HCT116 (cell line): Measurements from ENCODE around the gene MEPCE.

ENCODE experiments used
- ATF3 ChIP-seq: IDR thresholded peaks from 2 replicates; pipeline ENCODE4 v1.6.1; 2012
- CTCF ChIP-seq, 3 experiments: fragments of 200-600 bp in 1 of 3; sonication (generic) in 1 of 3; IDR thresholded peaks in 2 of 3; conservative IDR thresholded peaks in 1 of 3; 2 replicates each; pipeline ENCODE4 v1.5.1; 2012 to 2017; ENCODE audit warnings: low read depth in 2 of 3, low read length in 2 of 3, antibody characterized with exemption in 1 of 3, borderline replicate concordance in 1 of 3, control low read depth in 1 of 3, mild to moderate bottlenecking in 1 of 3, mixed read lengths in 1 of 3, mixed run types in 1 of 3, moderate library complexity in 1 of 3; ENCODE audit not compliant: insufficient read depth in 1 of 3
- EGR1 ChIP-seq: IDR thresholded peaks from 2 replicates; pipeline ENCODE4 v1.6.1; 2012; ENCODE audit warnings: low read depth
- MAX ChIP-seq: IDR thresholded peaks from 2 replicates; pipeline ENCODE4 v1.6.1; 2012
- POLR2A ChIP-seq: IDR thresholded peaks from 2 replicates; pipeline ENCODE4 v1.7.0; 2011; ENCODE audit warnings: borderline replicate concordance; ENCODE audit not compliant: insufficient read depth, insufficient read length; ENCODE audit errors: extremely low read depth
- SP1 ChIP-seq: IDR thresholded peaks from 2 replicates; pipeline ENCODE4 v1.6.1; 2012; ENCODE audit warnings: low read depth
- YY1 ChIP-seq: IDR thresholded peaks from 2 replicates; pipeline ENCODE4 v1.6.1; 2011; ENCODE audit warnings: low read length, low read depth, moderate library complexity, mild to moderate bottlenecking; ENCODE audit not compliant: insufficient replicate concordance; ENCODE audit errors: extremely low read depth
- ZNF274 ChIP-seq: fragments of 200-500 bp; sonication (Bioruptor generic); IDR thresholded peaks from 2 replicates; pipeline ENCODE4 v1.6.1; 2014; ENCODE audit warnings: mild to moderate bottlenecking, low read depth, low read length, inconsistent platforms

GRCh38 chr7:100483090-100483721 is 53.6 kb downstream of the MEPCE start:
- TF ChIP-seq POLR2A (no peak), CTCF (IDR thresholded peaks at IDR 0.05 in 2 of 3, conservative IDR thresholded peaks at IDR 0.05 in 1 of 3; ENCODE audit: borderline replicate concordance in 1 of 3, insufficient read depth in 1 of 3, low read depth in 2 of 3, low read length in 2 of 3) (peak in 2 of 3 experiments; percentile 70; a peak in 4 of 6 replicates), EGR1 (no peak), ZNF274 (no peak), ATF3 (no peak), SP1 (no peak), MAX (no peak), YY1 (no peak)
